AG04450 (cell line): Measurements from ENCODE around the gene FAM120B. TPM values are rescaled to one million over a fixed set of nuclear protein-coding genes. Genes with fewer than 3 reads are reported as not detected.

Experiments used
- CTCF ChIA-PET: fragments of 300-600, 350-600 bp; formaldehyde crosslinking; extraction: SDS; loops from one replicate; lab custom pipeline; 2022; ENCODE audit warnings: antibody characterized with exemption, inconsistent platforms; lab: Charles Lee
- POLR2A ChIA-PET: fragments of 350-600 bp; formaldehyde crosslinking; extraction: SDS; loops from one replicate; lab custom pipeline; 2021; ENCODE audit warnings: antibody characterized with exemption, inconsistent platforms; lab: Yijun Ruan, JAX
- DNase-seq: peaks from one replicate; pipeline ENCODE4 v3.0.0-alpha.2; 2011; ENCODE audit warnings: low read depth, low spot score
- H3K27ac ChIP-seq: one replicate; pipeline ENCODE4 v1.5.1; 2012; ENCODE audit warnings: low read depth, low read length, control low read depth
- H3K27me3 ChIP-seq: one replicate; pipeline ENCODE4 v1.6.0; 2012; ENCODE audit warnings: low read length; ENCODE audit not compliant: control insufficient read depth, insufficient read depth
- H3K4me3 ChIP-seq: 2 replicates; pipeline ENCODE4 v1.5.1; 2011; ENCODE audit warnings: mild to moderate bottlenecking, low read depth, low read length, control low read depth
- H3K9me3 ChIP-seq: 2 replicates; pipeline ENCODE4 v1.5.1; 2012; ENCODE audit warnings: low read length; ENCODE audit not compliant: control insufficient read depth, insufficient read depth
- CTCF ChIP-seq: IDR thresholded peaks from 2 replicates; pipeline ENCODE4 v1.5.1; 2011; ENCODE audit warnings: low read depth, low read length, control low read depth, inconsistent platforms
- polyA plus RNA-seq: library from polyadenylated mRNA; depleted of rRNA; stranded (reverse); fragments of >200 nt; gene quantifications from 2 replicates; pipeline ENCODE4 v1.2.3, GENCODE V29; 2011

Gene FAM120B
- polyA plus RNA-seq, 1 experiment = 13.9 TPM

- no peaks in the 10 kb centered on the region for H3K27me3 ChIP-seq
- H3K9me3 ChIP-seq = no peaks in the 10 kb centered on the region
- H3K4me3 ChIP-seq = no peak overlapping the region
- DNase-seq = no peak
- CTCF ChIA-PET = no interaction called here
- no peak for TF ChIP-seq CTCF
- H3K27ac ChIP-seq = no peak overlapping the region
- POLR2A ChIA-PET = no interaction called here
Observed at GRCh38 chr6:170367241-170367640, 60.7 kb downstream of the FAM120B start.

- POLR2A ChIA-PET = no interaction called here
- no peaks in the 10 kb centered on the region for H3K27me3 ChIP-seq
- CTCF ChIA-PET = no interaction called here
- H3K27ac ChIP-seq = no peak overlapping the region
- no peak for TF ChIP-seq CTCF
- no peaks in the 10 kb centered on the region for H3K9me3 ChIP-seq
- DNase-seq = no peak
- no peak overlapping the region for H3K4me3 ChIP-seq
Observed at GRCh38 chr6:170368544-170368943, 62.0 kb downstream of the FAM120B start.

- Histone ChIP-seq H3K4me3 (no peak overlapping the region), H3K9me3 (no peaks in the 10 kb centered on the region), H3K27ac (no peak overlapping the region), H3K27me3 (no peaks in the 10 kb centered on the region)
- ChIA-PET CTCF (no interaction called here), POLR2A (no interaction called here)
- no peak for TF ChIP-seq CTCF
- DNase-seq = no peak
Observed at GRCh38 chr6:170369403-170369802, 62.8 kb downstream of the FAM120B start.

- Histone ChIP-seq H3K9me3 (no peaks in the 10 kb centered on the region), H3K27me3 (no peaks in the 10 kb centered on the region), H3K4me3 (no peak overlapping the region), H3K27ac (no peak overlapping the region)
- DNase-seq = no peak
- CTCF ChIA-PET = no interaction called here
- POLR2A ChIA-PET = no interaction called here
- TF ChIP-seq CTCF = no peak
Observed at GRCh38 chr6:170370416-170370815, 63.9 kb downstream of the FAM120B start.

- DNase-seq = no peak
- Histone ChIP-seq H3K27me3 (no peaks in the 10 kb centered on the region), H3K27ac (no peak overlapping the region), H3K4me3 (no peak overlapping the region), H3K9me3 (no peaks in the 10 kb centered on the region)
- CTCF ChIA-PET = interaction anchor here (2.3 kb wide), 1 partner anchor 146 kb away, joined by 10 read pairs; no protein-coding TSS in a partner anchor
- TF ChIP-seq CTCF = no peak
- POLR2A ChIA-PET = no interaction called here
Observed at GRCh38 chr6:170371080-170371479, 64.5 kb downstream of the FAM120B start.
